ENCODE results near the gene FNBP1.

FNBP1 gene

GRCh38 chr9:129906298-129906697 is 136.7 kb downstream of the FNBP1 start:
- H3K27ac ChIP-seq = no peak overlapping the region
- no peak for DNase-seq (ENCODE audit: low spot score)
- ChIA-PET CTCF (no interaction called here), POLR2A (ENCODE audit: low non-redundant PET) (interaction anchor here (0.8 kb wide), 1 partner anchor 10 kb away, joined by 3 read pairs; no protein-coding TSS in a partner anchor)
- TF ChIP-seq, protein P1, sequence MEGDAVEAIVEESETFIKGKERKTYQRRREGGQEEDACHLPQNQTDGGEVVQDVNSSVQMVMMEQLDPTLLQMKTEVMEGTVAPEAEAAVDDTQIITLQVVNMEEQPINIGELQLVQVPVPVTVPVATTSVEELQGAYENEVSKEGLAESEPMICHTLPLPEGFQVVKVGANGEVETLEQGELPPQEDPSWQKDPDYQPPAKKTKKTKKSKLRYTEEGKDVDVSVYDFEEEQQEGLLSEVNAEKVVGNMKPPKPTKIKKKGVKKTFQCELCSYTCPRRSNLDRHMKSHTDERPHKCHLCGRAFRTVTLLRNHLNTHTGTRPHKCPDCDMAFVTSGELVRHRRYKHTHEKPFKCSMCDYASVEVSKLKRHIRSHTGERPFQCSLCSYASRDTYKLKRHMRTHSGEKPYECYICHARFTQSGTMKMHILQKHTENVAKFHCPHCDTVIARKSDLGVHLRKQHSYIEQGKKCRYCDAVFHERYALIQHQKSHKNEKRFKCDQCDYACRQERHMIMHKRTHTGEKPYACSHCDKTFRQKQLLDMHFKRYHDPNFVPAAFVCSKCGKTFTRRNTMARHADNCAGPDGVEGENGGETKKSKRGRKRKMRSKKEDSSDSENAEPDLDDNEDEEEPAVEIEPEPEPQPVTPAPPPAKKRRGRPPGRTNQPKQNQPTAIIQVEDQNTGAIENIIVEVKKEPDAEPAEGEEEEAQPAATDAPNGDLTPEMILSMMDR (conservative IDR thresholded peaks at IDR 0.05; ENCODE audit: low read depth) = no peak

DNA sequence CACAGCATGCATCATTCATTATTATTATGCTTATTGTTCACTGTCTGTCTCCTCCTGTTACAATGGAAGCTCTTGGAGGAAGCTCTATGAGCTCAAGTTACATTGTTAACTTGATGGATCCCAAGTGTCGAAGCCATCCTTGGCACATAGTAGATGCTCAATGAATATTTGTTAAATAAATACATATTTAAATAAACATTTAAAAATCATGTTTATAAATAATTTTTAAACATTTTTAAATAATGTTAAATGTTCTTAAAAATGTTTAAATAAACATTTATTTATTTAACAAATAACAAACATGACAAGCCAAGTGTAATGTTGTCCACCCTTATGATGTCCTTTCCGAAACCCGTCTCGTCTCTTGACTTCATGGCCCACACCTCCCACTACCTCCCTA is 138.3 kb downstream of the FNBP1 start:
- TF ChIP-seq, protein P1 (conservative IDR thresholded peaks at IDR 0.05; ENCODE audit: low read depth) = no peak
- DNase-seq (ENCODE audit: low spot score) = no peak
- ChIA-PET POLR2A (ENCODE audit: low non-redundant PET) (no interaction called here), CTCF (interaction anchor here (0.6 to 0.7 kb wide), 2 partner anchors 28 to 567 kb away, joined by 3 to 4 read pairs; no protein-coding TSS in a partner anchor)
- H3K27ac ChIP-seq = no peak overlapping the region

DNA sequence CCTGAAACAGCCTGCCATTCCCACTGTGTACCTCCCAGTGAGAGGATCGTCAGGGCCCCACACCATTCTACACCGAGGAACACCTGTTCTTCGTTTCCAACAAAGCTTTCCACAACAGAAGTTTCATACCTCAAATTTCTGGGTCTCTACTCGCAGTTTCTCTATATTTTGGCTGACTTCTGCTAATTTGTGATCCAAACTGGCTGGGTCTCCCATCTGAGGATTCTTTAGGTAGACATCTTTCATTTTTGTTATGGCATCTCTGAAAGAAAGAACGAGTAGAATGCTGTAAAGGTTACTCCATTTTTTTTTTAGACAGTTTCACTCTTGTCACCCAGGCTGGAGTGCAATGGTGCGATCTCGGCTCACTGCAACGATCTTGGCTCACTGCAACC is 140.3 kb downstream of the FNBP1 start:
- ChIA-PET CTCF (no interaction called here), POLR2A (ENCODE audit: low non-redundant PET) (no interaction called here)
- TF ChIP-seq, protein P1 (conservative IDR thresholded peaks at IDR 0.05; ENCODE audit: low read depth) = no peak
- DNase-seq (ENCODE audit: low spot score) = no peak
- no peak overlapping the region for H3K27ac ChIP-seq

DNA sequence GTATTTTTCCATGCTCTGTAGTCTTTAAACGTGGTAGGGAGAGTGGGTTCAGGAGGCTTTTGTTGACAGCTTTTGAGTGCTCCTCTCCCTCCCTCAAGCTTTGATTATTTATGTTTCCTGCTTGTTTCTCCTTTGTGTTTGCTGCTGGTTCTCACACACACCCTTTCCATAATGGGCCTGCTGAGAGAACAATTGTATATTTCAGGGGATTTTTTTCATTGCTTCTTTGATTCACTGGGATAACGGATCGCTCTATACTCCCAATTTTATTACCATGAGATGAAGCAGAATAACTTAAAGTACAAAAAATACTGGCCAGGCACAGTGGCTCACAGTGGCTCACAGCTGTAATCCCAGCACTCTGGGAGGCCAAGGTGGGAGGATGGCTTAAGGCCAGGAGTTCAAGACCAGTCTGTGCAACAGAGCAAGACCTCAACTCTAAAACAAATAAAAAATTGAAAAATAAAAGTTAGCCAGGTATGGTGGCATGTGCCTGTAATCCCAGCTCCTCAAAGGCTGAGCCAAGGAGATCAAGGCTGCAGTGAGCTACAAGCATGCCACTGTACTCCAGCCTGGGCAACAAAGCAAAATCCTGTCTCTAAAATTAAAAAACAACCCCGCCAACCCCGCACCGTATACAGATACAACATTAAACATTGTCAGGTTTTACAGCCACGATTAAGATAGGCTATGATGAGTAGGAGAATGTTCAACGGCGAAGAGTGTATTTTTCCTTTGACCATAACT is 140.8 kb downstream of the FNBP1 start:
- TF ChIP-seq, protein P1 (conservative IDR thresholded peaks at IDR 0.05; ENCODE audit: low read depth) = no peak
- no peak overlapping the region for H3K27ac ChIP-seq
- POLR2A ChIA-PET (ENCODE audit: low non-redundant PET) = no interaction called here
- CTCF ChIA-PET = no interaction called here
- DNase-seq (ENCODE audit: low spot score) = no peak

DNA sequence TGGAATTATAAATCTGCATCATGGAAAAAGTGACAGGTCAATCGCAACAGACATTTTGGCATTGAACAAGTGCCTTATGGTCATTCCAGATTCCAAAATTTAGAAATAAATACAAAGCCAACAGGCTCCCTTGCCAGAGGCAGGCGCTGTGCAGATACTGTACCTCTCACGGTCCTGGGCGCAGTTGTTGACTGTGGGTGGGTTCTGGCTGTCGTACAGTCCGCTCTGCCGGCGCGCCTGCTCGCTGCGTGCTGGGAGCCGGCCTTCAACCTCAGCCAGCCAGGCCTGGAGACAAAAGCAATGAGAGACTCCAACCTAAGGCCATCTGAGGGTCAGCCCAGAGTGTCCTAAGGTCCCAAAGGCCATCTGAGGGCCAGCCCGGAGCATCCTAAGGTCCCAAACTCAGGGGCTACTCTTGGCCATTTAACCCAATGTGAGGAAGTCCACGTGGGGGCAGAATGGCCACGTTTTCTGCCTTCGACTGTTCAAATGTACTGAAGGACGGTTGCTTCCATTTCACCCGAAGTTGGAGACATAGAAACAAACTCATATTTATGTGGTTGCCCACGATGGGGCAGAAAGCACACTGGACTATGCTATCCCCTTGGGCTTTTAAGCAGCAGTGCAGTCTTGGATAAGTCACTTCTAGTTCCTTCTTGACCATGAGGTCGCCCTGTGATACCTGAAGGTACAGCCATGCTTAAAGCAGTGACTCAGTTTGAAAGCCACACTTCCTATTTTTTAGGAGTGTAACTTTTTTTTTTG is 142.5 kb downstream of the FNBP1 start:
- POLR2A ChIA-PET (ENCODE audit: low non-redundant PET) = no interaction called here
- CTCF ChIA-PET = no interaction called here
- TF ChIP-seq, protein P1 (conservative IDR thresholded peaks at IDR 0.05; ENCODE audit: low read depth) = no peak
- no peak overlapping the region for H3K27ac ChIP-seq
- DNase-seq (ENCODE audit: low spot score) = no peak

- CTCF ChIA-PET = no interaction called here
- no peak for DNase-seq (ENCODE audit: low spot score)
- POLR2A ChIA-PET (ENCODE audit: low non-redundant PET) = no interaction called here
Measured at GRCh38 chr9:129899620-129900019, 143.4 kb downstream of the FNBP1 start.

More at GRCh38 chr9:129899620-129900019, 143.4 kb downstream of the FNBP1 start:
- H3K27ac ChIP-seq = no peak overlapping the region
- TF ChIP-seq, protein P1 (conservative IDR thresholded peaks at IDR 0.05; ENCODE audit: low read depth) = no peak

Data from RWPE1 (cell line).